ENCODE measurements around the gene TPX2. TPM values are rescaled to one million over a fixed set of nuclear protein-coding genes. Genes with fewer than 3 reads are reported as not detected.
"Not testable (repeated sequence)": the region's sequence is repeated elsewhere in the genome, so short reads cannot be mapped to it uniquely, and the experiment has no call there.

The TPX2 gene
- total RNA-seq, 6 experiments from 2014 or later = 0.56 to 8.3 (median 2.8) TPM

DNA sequence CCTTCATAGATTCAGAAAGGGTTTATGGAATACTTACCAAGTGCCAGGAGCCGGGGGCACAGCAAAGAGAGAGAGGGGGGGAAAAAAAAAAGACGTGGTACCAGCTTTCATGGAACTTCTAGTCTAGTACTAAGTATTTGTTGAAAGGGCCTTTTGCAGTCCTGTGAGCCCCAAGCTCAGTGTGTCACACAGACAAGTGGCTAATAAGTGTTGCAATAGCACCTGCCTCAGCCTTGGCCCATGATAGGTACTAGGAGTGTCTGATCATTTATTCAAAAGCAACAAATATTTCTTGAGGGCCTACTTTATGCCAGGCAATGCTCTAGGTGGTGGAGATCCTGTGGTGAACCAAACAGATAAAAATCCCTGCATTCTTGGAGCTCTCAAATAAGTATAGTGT, 88.0 kb downstream of the TPX2 start:
- no peak for ATAC-seq
- no peaks in the 10 kb centered on the region for H3K36me3 ChIP-seq
- intact Hi-C loops (cut with DNase I) = no loop called here
- H3K4me3 ChIP-seq = no peak overlapping the region
- no peaks in the 10 kb centered on the region for H3K9me3 ChIP-seq
- peaks cover 0 to 3% (median 0%) of the 10 kb centered on the region in 4 donors for H3K4me1 ChIP-seq
- 40% methylated on average over 1 of the region's 2 CpGs for whole genome bisulfite sequencing (ENCODE audit: insufficient coverage, low coverage, low lambda C conversion rate, missing lambda C conversion rate)
- H3K27me3 ChIP-seq = no peaks in the 10 kb centered on the region
- TF ChIP-seq, protein P1, sequence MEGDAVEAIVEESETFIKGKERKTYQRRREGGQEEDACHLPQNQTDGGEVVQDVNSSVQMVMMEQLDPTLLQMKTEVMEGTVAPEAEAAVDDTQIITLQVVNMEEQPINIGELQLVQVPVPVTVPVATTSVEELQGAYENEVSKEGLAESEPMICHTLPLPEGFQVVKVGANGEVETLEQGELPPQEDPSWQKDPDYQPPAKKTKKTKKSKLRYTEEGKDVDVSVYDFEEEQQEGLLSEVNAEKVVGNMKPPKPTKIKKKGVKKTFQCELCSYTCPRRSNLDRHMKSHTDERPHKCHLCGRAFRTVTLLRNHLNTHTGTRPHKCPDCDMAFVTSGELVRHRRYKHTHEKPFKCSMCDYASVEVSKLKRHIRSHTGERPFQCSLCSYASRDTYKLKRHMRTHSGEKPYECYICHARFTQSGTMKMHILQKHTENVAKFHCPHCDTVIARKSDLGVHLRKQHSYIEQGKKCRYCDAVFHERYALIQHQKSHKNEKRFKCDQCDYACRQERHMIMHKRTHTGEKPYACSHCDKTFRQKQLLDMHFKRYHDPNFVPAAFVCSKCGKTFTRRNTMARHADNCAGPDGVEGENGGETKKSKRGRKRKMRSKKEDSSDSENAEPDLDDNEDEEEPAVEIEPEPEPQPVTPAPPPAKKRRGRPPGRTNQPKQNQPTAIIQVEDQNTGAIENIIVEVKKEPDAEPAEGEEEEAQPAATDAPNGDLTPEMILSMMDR (IDR thresholded peaks at IDR 0.05) = no peak
- no peak for TF ChIP-seq POLR2A (IDR thresholded peaks at IDR 0.05)
- H3K27ac ChIP-seq = no peak overlapping the region
- no peak for DNase-seq

- 100% methylated on average over 5 of the region's 11 CpGs for WGBS (ENCODE audit: insufficient coverage, low coverage, low lambda C conversion rate, missing lambda C conversion rate)
- intact Hi-C loops (cut with DNase I); ATAC-seq: not testable (repeated sequence)
Observed at GRCh38 chr20:31828016-31828415, 88.9 kb downstream of the TPX2 start.

DNA sequence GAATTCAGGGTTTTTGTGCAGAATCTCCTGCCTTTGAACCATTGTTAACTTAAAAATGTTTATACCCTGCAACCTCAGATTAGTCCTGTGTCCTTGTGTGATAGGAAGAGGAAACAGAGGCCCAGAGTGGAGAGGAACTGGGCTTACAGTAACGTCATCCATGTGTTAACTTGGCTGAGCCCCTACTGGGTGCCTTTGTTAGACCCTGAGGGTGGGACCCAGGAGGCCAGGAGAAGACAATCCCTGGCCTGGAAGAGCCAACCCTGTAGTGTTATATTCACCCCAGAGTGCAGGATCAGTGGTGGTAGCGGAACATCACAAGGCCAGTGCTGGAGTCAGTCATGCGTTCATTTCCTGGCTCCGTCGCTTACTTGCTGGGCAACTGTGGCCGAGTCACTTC, 90.6 kb downstream of the TPX2 start:
- intact Hi-C loops (cut with DNase I) = no loop called here

More at GRCh38 chr20:31828016-31828415, 88.9 kb downstream of the TPX2 start:
- H3K4me3 ChIP-seq, H3K27me3 ChIP-seq, H3K9me3 ChIP-seq, H3K36me3 ChIP-seq, H3K27ac ChIP-seq, DNase-seq, H3K4me1 ChIP-seq: not testable (repeated sequence)

GRCh38 chr20:31830406-31830981, 91.4 kb downstream of the TPX2 start:
- H3K4me1 ChIP-seq = no peaks in the 10 kb centered on the region
- no peak overlapping the region for H3K4me3 ChIP-seq
- H3K36me3 ChIP-seq = no peaks in the 10 kb centered on the region
- H3K27ac ChIP-seq = no peak overlapping the region
- WGBS (ENCODE audit: insufficient coverage, low coverage, low lambda C conversion rate, missing lambda C conversion rate) = 90% methylated on average over 3 of the region's 8 CpGs
- peak in 1 of 3 donors; percentile 35 for DNase-seq
- intact Hi-C loops (cut with DNase I) = no loop called here
- H3K27me3 ChIP-seq = no peaks in the 10 kb centered on the region
- ATAC-seq = no peak
- no peaks in the 10 kb centered on the region for H3K9me3 ChIP-seq
- TF ChIP-seq POLR2A (IDR thresholded peaks at IDR 0.05) = no peak
- TF ChIP-seq, protein P1 (IDR thresholded peaks at IDR 0.05) = no peak

More for the DNA sequence above, 90.6 kb downstream of the TPX2 start:
- no peaks in the 10 kb centered on the region for H3K4me1 ChIP-seq
- WGBS (ENCODE audit: insufficient coverage, low coverage, low lambda C conversion rate, missing lambda C conversion rate) = 50% methylated on average over 2 of the region's 6 CpGs
- no peaks in the 10 kb centered on the region for H3K36me3 ChIP-seq
- H3K9me3 ChIP-seq = no peaks in the 10 kb centered on the region
- H3K27me3 ChIP-seq = no peaks in the 10 kb centered on the region
- no peak overlapping the region for H3K27ac ChIP-seq
- ATAC-seq (peak in 1 of 4 donors; percentile 17), DNase-seq (peak in 1 of 3 donors; percentile 5)
- TF ChIP-seq, protein P1 (IDR thresholded peaks at IDR 0.05) = no peak
- TF ChIP-seq POLR2A (IDR thresholded peaks at IDR 0.05) = no peak
- H3K4me3 ChIP-seq = no peak overlapping the region

- 81% methylated on average over 2 of the region's 6 CpGs for WGBS (ENCODE audit: insufficient coverage, low coverage, low lambda C conversion rate, missing lambda C conversion rate)
- ATAC-seq = no peak
- intact Hi-C loops (cut with DNase I) = no loop called here
- TF ChIP-seq POLR2A (IDR thresholded peaks at IDR 0.05) = no peak
- TF ChIP-seq, protein P1 (IDR thresholded peaks at IDR 0.05) = no peak
- Histone ChIP-seq H3K36me3 (no peaks in the 10 kb centered on the region), H3K27me3 (no peaks in the 10 kb centered on the region), H3K9me3 (no peaks in the 10 kb centered on the region), H3K27ac (no peak overlapping the region), H3K4me3 (no peak overlapping the region), H3K4me1 (no peaks in the 10 kb centered on the region)
- DNase-seq = peak in 1 of 3 donors; percentile 13
Observed at GRCh38 chr20:31831211-31831610, 92.1 kb downstream of the TPX2 start.
